HG02759 (cell line): ENCODE results near the gene STX4.
"Not testable (repeated sequence)": the region's sequence is repeated elsewhere in the genome, so short reads cannot be mapped to it uniquely, and the experiment has no call there.

ENCODE experiments used
- ATAC-seq: cut with Tn5 transposase; IDR thresholded peaks from one replicate; pipeline ENCODE4 v1.9.1; 2021; ENCODE audit warnings: mild to moderate bottlenecking, moderate library complexity; ENCODE audit not compliant: unreplicated experiment

STX4 gene

DNA sequence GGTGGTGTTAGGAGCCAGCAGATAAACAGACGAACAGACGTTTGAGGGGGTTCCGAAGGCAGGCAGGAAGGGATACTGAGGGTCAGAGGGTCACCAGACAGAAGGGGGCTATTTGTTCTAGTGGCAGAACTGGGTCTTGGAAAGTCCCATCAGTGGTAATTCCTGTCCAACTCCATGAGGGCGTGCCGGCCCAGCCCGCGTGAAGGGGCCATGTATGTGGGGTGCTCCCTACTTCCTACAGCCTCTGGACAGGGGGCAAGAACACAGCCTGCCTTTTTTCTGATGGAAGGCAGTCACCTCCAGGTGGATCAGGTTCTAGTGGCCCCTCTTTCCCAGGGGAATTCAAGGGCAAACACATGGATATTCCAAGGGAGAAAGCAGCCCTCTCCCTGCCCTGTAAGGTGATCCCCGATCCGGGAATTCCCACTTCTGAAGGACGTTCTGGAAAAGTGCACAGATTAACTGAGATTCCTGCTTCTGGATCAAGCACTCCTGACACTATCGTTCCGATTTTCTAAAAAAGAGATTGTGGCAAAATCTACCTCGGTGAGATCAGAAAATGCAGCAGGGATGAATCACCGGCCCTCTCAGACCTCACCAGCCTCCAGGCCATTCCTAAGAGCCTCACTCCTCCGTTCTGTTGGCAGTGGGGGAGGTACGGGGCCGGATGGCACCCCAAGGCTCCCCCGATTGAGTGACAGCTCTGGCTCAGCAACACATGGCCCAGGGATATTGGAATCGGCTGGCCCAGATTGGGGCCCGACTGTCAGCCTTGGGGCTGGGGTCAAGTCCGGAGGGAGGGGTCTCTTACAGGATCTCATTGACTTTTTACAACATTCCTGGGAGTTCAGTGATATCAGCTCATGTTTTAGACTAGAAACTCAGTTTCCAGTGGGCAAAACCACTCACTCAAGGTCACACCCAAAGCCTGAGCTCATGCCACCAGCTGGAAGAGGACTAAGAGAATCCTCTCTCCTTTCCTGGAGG is 35.3 kb upstream of the STX4 start:
- no peak for ATAC-seq

DNA sequence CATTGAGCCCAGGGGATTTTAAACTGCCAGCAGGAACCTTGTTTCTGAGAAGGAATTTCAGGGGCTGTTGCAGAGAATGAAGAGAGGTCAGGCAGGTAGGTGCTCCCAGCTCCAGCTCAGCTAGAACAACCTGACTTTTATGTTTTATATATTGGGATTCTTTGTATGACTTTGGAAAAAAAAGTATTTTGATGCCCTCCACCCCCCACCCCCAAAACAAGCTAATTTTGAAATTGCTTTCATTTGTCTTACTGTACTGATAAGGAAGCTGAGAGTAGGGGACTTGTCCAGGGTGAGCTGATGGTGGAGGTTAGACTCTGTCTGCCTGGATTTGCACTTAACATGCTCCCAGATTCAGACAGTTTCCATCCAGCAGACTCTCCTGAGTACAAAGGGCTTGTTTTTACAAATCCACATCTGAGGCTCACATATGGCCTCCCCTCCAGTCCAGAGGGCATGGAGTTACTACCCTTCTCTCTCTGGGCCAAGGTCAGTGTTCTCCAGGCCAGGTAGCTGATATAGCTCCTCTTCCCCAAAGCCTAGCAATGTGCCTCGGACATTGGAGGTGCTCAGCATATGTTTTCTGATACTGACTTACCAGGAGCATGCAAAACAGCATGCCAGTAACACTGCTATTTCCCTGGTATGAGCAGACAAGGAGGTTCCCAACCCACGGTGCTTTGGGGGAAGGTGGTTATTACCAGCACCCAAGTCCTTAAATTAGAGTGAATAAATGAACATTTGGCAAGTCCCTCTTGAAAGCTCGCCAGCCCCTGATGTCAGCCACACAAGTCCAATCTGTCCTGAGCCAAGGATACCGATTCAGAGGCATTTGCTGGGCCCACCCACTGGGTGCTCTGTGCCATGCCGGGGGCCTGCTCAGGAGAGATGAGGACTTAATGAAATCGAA is 34.3 kb upstream of the STX4 start:
- ATAC-seq: no peak

DNA sequence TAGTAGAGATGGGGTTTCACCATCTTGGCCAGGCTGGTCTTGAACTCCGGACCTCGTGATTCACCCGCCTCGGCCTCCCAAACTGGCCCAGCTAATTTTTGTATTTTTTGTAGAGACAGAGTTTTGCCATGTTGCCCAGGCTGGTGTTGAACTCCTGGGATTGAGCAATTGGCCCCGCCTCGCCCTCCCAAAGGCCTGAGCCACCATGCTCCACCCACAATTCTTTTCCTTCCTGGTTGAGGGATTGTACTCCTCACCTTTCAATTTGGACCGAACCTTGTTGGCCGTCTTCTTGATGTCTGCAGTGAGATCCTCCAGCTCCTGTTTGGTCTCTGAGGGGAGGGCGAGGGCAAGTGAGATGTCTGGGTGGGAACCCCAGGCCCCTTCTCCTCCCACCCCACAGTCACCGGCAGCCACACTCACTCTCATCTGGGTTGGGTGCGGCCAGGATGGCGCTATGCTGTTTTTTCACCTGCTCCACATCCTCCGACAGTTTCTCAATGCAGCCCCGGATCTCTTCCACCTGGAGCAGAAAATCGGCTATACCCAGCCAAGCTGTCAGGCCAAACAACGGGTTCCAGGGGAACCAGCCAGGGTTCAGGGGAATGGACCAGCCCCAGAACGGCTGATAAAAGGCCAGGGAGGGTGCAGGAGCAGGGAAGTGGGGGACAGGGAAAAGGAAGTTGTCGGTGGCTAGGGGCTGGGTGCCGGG is 32.5 kb upstream of the STX4 start:
- no peak for ATAC-seq

DNA sequence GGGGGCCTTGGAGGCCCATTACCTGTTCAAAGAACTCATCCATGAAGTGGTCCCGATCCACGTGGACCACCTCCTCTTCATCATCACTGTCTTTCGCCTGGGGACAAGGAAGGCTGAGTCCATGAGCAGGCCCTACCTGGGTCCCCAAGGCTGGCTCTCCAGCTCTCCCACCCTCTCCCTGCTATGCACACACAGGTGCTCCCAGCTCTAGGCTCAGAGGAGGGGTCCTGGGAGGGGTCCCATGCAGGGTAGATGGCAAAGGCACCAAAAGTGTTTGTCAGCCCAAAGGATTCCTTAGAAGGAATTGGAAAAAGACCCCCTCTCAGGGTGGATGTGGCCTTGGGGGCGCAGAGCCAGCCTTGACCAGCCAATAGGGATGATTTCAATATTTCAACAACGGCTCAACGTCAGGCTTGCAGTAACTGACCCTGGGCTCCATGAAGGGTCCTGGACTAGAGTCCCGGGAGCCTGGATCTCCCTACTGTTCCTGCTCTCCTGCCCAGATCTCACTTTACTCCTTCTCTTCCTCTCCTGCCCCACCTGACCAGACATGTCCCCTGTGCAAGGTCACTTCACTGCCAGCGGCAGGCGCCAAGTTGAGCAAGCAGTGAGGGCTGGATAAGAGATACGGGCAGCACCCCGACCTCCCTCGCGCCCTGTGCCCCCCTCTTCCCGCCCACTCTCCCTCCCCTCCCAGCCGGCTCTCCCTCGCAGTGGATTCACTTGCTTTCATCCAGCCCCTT is 31.7 kb upstream of the STX4 start:
- no peak for ATAC-seq

DNA sequence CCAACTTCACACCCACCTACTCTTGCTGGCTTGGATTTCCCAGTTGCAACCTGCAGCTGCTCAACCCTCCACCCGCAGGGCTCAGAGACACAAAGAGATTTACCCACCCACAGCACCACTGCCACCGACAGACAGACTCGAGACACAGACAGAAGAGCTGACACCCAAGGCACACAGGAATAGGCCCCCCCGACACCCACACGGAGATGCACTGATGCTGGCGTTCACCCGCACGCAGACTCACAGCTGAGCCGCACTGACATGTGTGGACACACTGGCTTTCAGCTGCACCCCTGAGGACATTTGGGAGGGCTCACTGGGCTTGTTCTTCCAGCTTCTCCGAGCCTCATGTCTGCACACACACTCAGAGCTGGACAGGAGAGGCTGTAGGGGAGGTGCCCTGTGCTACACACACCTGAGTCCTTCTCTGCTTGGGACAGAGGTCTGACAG is 31.1 kb upstream of the STX4 start:
- ATAC-seq: no peak

DNA sequence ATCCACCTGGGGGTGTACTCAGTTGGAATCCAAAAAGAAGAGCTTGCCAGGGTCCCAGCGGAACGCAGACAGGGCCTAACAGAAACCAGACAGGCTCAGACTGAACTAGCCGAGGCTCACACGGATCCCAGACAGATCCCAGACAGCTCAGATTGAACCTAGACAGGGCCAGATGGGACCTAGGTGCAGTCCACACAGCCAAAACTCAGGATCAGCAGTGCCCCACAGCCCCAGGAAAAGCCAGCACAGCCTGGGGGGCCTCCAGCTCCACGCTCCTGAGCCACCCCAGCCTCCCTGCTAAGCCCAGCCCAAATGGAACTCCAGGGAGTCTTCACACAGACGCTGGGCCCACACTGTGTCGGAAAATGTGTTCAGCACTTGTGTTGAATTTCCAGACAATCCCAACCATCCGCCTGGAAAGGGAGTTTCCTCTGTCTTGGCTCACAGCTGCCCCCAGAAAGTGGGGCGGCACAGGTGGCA is 30.5 kb upstream of the STX4 start:
- ATAC-seq: no peak

DNA sequence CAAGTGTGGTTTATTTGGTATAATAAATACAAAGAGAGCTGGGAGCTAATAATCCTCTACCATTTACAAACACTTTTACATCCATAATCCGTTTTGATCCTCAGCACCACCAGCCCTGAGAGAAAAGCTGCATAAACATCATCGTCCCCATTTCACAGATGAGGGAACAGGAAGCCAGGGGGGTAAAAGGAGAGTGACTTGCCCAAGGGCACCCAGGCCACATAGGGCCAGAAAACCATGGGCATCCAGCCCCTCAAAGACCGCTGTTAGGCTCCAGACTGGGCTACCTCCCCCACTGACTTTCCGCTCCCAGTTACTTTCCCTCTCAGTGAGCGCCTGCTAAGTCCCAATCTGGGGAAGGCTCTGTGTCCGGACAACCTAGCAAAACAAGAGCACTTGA is 29.6 kb upstream of the STX4 start:
- ATAC-seq: no peak

DNA sequence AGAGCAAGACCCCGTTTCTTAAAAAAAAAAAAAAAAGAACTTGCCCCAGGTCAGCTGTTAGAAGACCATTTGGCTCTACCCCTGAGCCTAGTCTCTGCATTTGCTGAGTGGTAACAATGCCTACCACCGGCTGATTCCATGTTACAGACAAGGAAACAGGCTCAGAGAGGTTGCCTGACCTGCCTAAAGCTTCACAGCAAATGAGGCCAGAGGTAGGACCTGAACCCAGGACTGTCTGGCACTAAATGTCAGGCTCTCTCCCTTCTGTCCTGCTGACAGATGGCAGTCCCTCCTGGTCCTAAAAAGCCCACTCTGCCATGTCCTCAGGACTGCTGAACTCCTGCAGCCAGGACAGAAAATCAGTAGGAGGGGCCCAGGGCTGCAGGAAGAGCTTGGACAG is 28.7 kb upstream of the STX4 start:
- ATAC-seq: no peak

DNA sequence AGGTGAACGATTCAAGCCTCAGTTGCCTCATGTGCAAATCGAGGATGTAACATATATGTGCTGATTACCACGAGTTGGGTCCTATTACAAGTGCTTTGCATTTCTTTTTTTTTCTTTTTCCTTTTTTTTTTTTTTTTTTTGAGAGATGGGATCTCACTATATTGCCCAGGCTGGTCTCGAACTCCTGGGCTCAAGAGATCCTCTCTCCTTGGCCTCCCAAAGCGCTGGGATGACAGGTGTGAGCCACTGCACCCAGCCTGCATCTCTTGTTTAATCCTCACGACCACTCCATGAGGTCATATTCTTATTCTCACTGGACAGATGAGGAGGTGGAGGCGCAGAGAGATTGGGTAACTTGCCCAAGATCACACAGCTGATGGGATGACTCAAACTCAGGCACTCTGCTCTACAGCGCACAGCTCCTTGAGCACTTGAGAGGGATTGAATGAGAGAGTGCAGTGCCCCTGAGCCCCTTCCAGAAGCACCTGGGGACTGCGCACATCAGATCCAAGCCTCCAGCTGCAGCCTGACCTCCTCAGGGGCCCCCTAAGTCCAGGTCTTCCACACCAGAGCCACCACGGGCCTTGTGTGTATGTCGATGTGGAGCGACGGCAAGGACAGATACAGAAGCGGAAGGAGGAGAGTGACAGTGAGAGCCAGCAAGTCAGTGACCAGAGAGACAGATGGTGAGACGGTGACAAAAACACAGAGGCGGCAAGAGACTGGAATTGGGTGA is 27.8 kb upstream of the STX4 start:
- ATAC-seq: no peak

DNA sequence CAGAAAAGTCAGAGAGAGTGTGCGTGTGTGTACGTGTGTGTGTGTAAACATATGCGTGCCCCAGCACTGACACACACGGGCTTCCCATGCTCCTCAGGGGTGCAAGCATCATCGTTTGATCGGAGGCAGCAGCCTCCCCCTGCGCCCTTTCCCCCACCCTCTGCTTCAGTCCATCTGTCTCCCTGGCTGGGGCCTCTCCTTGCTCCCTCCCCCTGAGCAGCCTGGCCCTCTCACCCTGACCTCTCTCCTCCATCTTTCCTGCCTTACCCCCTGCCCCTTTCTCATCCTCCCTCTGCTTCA is 27.3 kb upstream of the STX4 start:
- ATAC-seq: no peak

DNA sequence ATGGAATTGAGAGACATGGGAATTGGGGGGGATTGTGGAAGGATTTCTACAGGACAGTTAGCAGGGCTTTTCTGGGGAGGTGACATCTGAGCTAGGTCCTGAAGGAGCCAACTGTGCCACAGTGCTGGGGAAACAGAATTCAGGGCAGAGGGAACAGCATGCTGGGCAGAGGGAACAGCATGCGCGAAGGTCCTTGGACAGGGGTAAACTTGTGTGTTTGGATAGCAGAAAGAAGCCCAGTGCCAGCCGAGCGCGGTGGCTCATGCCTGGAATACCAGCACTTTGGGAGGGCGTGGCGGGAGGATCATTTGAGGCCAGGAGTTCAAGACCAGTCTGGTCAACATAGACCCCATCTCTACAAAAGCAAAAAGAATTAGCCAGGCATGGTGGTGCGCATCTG is 26.8 kb upstream of the STX4 start:
- ATAC-seq: no peak

DNA sequence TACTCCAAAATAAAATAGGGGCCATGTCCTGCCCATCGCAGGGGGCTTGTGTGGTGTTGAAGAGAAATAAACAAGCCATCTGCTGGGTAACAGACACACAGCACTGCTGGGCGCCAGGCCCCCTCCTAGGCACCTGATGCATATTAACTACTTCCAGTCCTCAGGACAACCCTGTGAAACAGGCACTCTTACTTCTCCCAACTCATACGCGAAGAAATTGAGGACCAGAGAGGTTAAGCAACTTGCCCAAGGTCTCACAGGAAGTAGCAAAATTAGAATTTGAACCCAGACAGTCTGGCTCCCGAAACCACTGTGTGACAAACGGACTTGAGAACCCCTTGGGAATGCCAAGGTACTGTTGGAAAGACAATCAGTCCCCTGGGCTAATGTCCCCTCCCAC is 25.7 kb upstream of the STX4 start:
- ATAC-seq: no peak

DNA sequence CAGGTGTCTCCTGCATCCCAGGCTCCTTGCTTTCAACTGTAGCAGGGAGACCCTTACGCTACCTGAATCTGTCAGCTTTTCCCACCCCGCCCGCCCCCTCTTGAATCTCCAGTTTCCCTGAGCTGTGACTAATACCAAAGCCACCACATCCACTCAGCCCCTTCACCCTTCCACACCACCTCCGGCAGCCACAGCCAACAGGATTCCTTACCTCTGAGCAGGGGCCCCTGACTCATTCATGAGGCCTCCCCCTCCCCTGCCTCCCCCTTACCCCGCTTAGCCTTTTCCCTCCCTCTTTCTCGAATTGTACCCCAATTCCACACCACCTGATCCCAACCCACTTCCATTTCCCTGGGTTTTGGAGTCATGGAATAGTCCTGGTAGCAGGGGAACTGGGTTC is 25.2 kb upstream of the STX4 start:
- no peak for ATAC-seq

DNA sequence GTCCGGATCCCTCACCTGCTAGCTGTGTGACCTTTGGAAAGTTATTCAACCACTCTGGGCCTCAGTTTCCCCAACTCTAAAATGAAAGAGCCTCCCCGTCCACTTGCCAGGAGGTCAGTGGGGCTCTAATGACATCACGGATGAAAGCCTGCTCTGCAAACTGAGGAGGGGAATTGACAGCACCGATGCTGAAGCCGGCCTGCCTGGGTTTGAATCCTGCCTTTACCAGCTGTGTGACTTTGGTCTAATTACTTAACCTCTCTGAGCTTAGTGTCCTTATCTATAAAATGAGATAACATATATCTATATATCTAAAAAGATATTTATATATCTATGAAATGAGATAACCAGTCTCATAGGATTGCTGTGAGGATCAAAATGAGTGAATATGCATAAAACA is 24.8 kb upstream of the STX4 start:
- ATAC-seq: no peak

DNA sequence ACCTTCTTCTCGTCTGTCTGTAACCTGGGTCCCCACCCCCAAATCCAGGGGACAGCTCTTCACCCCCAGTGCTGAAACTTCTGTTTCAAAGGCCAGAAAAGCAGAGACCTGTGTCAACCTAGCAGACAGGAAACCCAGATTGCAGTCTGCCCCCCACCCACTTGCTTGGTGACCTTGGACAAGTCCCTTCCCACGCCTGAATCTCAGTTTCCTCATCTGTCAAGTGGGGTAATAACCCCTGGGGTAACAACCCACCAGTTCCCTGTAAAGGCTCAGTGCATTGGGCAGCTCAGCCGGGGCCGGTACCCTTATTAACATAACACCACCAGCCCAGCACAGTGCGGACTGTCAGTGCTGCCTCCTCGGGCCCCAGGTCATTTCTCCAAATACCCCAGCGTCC is 24.2 kb upstream of the STX4 start:
- ATAC-seq: no peak

DNA sequence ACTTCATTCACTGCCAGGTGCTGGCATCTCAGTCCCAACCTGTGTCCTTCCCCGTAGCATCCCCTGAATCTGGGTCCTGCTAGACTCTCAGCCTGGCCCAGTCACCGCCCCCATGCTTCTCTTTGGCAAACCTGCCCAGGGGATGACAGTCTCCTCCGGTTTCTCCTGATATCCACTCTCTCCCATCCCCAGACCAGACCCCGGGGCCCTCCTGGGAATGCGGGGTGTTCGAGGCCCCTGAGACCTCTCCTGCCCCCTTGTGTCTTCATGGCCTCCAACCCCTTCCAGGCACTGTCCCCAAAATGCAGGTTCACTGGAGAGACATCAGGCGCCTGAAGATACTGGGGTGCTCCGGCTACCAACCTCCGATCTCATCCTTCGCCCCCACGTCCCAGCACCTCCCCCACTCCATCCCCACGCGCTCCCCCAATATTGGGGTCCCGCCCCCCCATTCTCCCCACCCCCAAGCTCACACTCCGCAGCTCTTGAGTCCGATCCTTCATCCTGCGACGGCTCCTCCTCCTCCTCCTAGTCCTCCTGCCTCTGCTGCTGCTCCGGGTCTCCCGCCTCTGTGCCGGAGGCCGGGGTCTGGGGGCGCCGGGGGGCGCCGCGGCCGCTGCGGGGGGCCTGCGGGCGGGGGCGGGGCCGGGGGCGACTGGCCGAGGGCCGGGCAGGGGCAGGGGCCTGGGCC is 23.3 kb upstream of the STX4 start:
- no peak for ATAC-seq

DNA sequence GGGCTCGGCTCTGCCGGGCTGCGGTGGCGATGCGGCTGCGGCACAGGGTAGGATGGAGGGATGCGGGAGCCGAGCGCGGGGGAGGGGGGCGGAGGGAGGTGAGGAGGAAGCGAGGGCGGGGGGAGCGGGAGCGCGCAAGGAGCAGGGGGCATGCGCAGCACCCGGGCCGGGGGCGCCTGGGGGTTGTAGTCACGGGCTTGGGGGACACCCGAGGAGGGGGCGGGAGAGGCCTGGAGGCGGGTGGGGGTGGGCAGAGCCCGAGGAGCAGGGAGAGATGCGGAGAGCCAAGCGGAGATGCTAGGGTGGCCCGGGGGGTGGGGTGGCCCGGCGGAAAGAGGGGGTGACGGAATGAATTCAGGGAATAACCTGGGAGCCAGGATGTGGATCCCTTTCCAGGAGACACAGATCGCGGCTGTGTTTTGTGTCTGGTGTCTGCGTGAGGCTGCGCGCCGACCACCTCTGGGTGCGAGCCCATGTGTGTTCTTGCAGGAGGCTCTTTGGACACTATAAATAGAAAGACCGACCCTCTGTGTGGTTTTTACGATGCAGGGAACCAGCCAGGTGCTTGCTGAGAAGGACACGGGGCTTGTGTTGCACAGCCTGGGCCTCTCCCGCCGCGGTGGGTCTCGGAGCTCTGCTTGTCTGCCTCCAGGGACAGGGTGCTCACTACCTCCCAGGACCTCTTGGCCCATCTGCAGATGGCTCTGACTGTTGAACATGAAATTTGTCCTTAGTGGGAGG is 22.6 kb upstream of the STX4 start, which contains the start of gene STX1B:
TSS of gene STX1B (minus strand) at position 54 of the 741 bp plus-strand sequence. CDS start 242 bp downstream, outside the sequence.
- ATAC-seq: no peak

DNA sequence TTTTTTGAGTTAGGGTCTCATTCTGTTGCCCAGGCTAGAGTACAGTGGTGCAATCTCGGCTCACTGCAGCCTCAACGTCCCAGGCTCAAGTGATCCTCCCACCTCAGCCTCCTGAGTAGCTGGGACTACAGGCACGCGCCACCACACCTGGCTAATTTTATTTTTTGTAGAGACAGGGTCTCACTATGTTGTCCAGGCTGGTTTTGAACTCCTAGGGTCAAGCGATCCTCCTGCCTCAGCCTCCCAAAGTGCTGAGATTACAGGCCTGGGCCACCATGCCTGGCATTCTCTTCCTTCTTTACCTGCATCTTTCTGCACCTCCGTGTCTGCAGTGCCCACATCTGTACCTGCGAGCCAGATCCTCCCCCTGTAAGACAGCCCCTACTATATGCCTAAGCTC is 21.5 kb upstream of the STX4 start:
- ATAC-seq: not testable (repeated sequence)
